GM21529 (cell line): ENCODE data around the gene ITIH4.

ENCODE experiments used
- ATAC-seq: cut with Tn5 transposase; IDR thresholded peaks from one replicate; pipeline ENCODE4 v1.9.1; 2021; ENCODE audit not compliant: unreplicated experiment

The ITIH4 gene

DNA sequence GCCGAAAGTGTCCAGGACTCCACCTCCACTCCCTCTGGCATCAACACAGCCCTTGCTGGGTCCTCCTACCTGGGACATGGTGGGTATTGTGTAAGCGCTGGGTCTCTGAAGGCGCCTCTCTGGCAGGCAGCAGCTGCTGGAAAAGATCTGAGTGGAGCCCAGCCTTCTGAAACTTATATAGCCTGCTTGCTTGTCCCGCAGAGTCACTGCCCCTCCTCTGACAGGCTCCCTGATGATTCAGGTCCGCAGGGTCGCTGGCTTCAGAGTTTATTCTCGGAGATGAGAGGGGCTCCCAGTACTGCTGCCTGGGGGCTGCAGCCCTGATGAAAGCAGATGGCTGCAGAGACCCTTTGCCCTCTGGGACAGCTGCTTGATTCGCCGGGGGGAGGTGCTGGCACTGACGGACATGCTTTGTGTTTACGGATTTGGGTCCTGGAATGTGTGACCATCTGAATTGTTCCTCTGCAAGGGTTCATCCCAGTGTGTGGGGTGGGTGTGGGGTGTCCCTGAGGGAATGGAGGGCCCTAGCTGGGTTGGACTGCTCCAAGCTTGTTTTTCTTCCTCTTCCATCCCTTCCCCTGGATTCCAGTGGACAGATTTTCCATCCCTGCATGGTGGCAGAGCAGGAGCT lies 4.5 kb upstream of the ITIH4 start, which contains the start of gene MUSTN1:
Gene MUSTN1 (minus strand): TSS at position 149 of the 631 bp plus-strand sequence. CDS start 71 bp downstream, at position 78.
- no peak for ATAC-seq

DNA sequence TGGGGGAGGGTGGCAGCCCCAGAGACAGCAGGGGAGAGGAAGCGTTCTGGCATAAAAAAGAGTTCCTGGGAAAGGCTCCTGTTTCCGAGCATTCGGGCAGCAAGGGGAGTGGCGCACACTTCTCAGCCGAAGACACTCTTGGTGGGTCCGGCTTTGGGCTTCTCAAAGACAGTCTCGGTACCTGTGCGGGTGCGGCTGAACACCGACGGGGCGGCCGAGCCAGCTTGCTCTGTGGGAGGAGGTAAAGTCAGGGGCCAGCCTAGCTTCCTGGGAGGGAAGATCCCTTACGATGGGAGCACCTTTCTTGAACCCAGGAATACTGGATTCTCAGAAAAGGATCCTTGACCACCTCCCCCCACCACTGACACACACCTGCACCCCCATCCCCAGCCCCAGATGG lies 2.7 kb upstream of the ITIH4 start:
- no peak for ATAC-seq

- no peak for ATAC-seq
These were observed 1.2 kb upstream of the ITIH4 start for GRCh38 chr3:52831500-52832301.

DNA sequence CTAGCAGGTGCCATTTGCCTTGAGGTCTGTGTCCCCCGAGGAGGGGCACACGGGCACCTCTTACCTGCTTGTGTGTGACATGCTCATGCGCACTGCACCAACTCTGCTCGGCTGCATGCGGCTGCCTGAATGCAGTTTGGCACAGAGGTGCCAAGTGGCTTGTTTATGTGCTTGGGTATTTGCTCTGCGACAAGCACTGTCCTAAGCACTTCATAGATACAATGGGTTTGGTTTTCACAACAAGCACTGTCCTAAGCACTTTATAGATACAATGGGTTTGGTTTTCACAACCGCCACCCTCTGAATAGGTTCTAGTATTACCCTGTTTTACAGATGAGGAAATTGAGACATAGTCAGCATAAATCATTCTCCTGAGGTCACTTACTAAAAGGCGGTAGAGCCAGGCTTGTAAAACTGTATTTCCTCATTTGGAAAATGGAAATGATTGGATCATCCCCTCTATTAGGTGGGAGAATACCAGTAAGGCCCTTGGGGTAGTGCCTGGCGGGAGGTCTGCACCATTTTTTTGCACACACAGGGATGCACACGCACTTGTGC lies 487 bp downstream of the ITIH4 start:
- no peak for ATAC-seq

GRCh38 chr3:52829482-52829881 lies 990 bp downstream of the ITIH4 start:
- ATAC-seq, result no peak

DNA sequence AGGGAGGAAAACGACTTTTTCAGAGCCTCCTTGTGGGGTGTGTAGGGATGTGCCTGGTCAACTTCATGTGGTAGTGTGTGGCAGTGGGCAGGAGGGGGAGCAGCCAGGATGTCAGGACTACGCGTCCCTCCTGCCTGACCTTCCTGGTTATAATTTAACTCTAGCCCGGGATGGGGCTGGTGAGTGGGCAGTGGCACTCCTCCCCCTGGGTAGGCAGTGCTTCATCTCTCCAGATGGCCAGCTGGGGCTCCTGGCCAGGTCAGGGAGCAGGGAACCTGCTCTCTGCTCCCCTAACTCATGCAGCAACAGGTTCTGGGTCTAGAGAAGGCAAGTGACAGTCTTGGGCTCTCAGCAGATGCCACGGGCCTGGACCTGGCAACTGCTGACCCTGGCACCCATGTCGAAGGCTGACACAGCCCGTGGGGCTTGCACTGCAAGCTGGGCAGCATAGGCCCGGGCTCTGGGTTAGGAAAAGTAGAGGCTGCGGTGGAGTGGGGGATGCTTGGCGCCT lies 2.6 kb downstream of the ITIH4 start:
- no peak for ATAC-seq

- no peak for ATAC-seq
These were observed 3.0 kb downstream of the ITIH4 start for GRCh38 chr3:52827441-52827840.

- ATAC-seq, result no peak
These were observed 6.4 kb downstream of the ITIH4 start for GRCh38 chr3:52824037-52824436.

GRCh38 chr3:52822363-52822762 lies 8.1 kb downstream of the ITIH4 start:
- no peak for ATAC-seq

DNA sequence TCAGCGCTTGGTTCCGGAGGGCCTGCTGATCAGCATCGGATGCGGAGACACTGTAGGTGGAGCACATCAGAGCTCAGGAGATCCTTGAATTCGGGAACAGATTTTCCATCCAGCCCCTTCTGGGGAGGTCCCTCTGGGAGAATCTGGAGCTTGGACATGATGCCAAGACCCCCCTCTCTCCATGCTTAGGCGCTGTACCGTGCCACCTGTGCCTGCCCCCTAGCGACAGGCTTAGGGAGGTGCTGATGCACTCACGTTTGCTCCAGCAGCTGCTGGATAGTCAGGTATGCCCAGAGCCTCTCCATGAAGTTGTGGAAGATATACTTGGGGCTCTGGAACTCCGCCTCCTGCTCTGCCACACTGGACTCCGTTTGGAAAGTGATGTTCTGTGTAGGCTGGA lies 9.7 kb downstream of the ITIH4 start:
- ATAC-seq, result no peak

GRCh38 chr3:52819936-52820335 lies 10.5 kb downstream of the ITIH4 start:
- ATAC-seq, result no peak

DNA sequence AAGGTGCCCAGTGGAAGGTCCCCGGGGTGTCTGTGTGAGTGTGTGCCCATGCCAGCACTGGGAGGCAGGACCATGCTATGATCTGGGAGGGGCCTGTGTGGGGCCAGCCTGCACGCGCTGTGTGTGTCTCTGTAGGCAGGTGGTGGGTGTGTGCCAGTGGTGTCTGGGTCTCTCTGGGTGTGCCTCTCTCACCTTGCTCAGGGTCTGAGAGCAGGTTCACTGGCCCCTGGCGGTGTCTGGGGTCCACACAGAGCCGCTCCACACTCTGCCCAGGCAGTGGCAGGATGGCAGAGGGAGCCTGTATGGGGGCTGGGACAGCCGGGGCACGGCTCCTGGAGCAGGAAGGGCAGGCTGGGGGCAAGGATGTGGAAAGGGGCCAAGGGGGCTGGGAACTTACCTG lies 12.6 kb downstream of the ITIH4 start:
- ATAC-seq, result no peak

DNA sequence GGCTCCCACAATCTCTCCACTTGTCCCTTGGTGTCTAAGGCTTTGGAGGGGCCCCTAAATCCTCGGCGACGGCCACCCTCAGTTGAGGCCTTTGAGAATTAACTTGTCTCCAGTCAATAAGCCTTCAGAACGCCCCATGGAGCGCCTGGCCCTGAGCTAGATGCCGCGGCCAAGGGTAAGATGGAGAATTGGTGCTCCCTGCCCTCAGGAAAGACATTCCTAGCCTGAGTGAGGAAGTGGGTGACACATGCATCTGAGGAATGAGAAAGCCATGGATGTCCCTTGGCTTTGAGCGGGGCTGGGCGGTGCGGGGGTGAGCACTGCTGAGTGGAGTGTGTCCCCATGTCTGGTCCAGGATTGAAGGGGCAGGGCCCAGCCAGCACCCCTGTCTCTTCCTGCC lies 13.3 kb downstream of the ITIH4 start:
- no peak for ATAC-seq

- ATAC-seq, result no peak
These were observed 13.8 kb downstream of the ITIH4 start for GRCh38 chr3:52816654-52817053.

DNA sequence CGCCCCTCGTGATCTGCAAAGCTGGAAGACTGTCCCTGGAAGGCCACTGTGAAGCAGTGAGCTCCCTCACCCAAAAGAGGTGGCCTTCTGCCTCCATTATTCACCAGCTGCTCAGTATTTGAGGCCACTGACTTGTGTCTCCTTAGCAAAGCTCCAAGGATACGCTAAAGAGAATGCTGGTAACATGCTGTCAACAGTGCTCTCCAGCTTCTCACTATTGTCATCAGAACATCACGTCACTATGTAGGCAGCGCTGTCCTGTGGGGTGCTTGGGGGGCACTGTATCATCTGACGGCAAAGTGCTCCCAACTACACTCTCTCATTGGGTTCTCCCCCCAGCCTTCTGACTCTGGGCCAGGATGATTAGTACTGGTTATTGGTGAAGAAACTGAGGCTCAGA lies 14.3 kb downstream of the ITIH4 start:
- ATAC-seq, result no peak

GRCh38 chr3:52813810-52814209 lies 16.7 kb downstream of the ITIH4 start:
- ATAC-seq, result no peak

- no peak for ATAC-seq
These were observed 18.9 kb downstream of the ITIH4 start for GRCh38 chr3:52811452-52812011.

GRCh38 chr3:52810923-52811322 lies 19.5 kb downstream of the ITIH4 start:
- ATAC-seq, result no peak

DNA sequence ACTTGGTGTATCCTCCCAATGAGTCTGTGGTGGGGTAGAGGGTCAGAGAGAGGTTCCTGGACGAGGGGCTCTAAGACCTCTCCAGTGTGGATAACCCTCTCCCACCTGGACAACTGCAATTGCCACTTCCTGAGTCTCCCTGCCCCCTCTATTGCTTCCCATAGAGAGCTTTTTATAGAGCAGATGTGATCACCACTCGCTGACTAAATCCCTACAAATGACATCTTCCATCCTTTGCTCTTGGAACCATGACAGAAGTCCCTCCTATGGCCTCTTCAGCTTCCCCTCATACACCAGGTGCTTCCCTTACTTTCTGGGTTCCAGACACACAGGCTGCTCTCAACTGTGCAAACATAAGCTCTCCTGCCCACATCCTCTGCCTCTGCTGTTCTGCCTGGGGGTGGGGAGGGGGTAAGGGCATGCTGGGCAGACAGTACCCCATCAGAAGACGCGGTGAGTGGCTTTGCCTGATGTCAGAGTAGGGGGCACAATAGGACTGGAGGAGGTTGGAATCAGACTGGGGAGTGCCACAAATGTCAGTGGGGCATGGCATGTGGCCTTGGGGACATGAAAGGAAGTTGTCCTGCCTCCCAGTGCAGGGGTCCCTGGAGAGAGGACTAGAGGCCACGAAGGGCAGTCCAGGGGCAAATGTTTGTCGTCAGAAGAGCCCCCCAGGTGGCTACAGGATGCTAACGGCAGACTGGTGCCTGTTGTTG lies 20.7 kb downstream of the ITIH4 start:
- ATAC-seq, result no peak

- ATAC-seq, result no peak
These were observed 21.3 kb downstream of the ITIH4 start for GRCh38 chr3:52809149-52809548.
